SW 1271 (cell line): ENCODE results near the gene FCHO2.

Source experiments
- DNase-seq, 2 experiments: peaks; one replicate each; lab custom pipeline; 2025; lab: John Stamatoyannopoulos, UW

FCHO2 gene

GRCh38 chr5:73135429-73136054 lies 179.7 kb downstream of the FCHO2 start:
- DNase-seq, result peak; percentile 42 to 61

DNA sequence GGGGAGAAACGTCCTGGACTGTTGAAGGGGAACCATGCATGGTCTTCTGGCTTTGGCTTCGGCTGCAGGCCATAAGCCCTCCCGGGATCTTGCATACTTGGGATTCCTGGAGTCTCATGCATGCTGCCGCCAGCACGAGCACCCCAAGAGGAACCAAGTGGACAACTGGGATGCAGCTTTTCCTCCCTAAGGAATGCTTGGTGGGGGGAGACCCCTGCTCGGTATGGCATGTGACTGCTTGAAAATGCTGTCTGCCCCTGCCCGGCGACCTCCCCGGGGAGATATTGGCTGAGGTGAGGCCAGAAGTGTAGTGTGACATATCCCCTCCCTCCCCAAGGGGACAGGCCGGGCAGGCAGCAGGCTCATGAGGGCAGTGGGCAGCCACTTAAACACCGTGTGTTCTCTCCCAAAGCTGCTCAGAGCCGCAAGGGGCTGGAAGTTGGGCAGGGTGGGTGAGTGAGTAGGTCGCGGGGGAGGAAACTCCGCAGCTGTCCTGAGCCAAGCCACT lies 180.3 kb downstream of the FCHO2 start:
- no peak for DNase-seq

GRCh38 chr5:73137563-73138530 lies 182.0 kb downstream of the FCHO2 start:
- DNase-seq, result no peak

- DNase-seq, result no peak
These were observed 183.6 kb downstream of the FCHO2 start for GRCh38 chr5:73139485-73139884.
